ENCODE data around the gene LPAR1. TPM values are rescaled to one million over a fixed set of nuclear protein-coding genes. Genes with fewer than 3 reads are reported as not detected.
"Not testable (repeated sequence)": the region's sequence is repeated elsewhere in the genome, so short reads cannot be mapped to it uniquely, and the experiment has no call there.

Gene LPAR1
- total RNA-seq, 6 donors from 2014 or later = 9.3 to 28.7 (median 15.6) TPM

- no peak for TF ChIP-seq POLR2A (IDR thresholded peaks at IDR 0.05)
- TF ChIP-seq, protein P1, sequence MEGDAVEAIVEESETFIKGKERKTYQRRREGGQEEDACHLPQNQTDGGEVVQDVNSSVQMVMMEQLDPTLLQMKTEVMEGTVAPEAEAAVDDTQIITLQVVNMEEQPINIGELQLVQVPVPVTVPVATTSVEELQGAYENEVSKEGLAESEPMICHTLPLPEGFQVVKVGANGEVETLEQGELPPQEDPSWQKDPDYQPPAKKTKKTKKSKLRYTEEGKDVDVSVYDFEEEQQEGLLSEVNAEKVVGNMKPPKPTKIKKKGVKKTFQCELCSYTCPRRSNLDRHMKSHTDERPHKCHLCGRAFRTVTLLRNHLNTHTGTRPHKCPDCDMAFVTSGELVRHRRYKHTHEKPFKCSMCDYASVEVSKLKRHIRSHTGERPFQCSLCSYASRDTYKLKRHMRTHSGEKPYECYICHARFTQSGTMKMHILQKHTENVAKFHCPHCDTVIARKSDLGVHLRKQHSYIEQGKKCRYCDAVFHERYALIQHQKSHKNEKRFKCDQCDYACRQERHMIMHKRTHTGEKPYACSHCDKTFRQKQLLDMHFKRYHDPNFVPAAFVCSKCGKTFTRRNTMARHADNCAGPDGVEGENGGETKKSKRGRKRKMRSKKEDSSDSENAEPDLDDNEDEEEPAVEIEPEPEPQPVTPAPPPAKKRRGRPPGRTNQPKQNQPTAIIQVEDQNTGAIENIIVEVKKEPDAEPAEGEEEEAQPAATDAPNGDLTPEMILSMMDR (IDR thresholded peaks at IDR 0.05) = no peak
- TF ChIP-seq EP300 (IDR thresholded peaks at IDR 0.05) = no peak
- TF ChIP-seq POLR2AphosphoS5 (IDR thresholded peaks at IDR 0.05) = no peak
- no peak overlapping the region for H3K27ac ChIP-seq
- H3K4me3 ChIP-seq = no peak overlapping the region
- H3K36me3 ChIP-seq = no peaks in the 10 kb centered on the region
- H3K9me3 ChIP-seq = no peaks in the 10 kb centered on the region
- H3K27me3 ChIP-seq = no peaks in the 10 kb centered on the region
- ATAC-seq (ENCODE audit: low FRiP score in 2 of 2) = no peak
- no peak for DNase-seq
- 65 to 72% methylated on average over 3 of the region's 3 CpGs for WGBS, 2 donors
- no peaks in the 10 kb centered on the region for H3K4me1 ChIP-seq
Measured at GRCh38 chr9:111051400-111051799, 13.1 kb upstream of the LPAR1 start.

GRCh38 chr9:111050819-111051218, 12.5 kb upstream of the LPAR1 start:
- H3K36me3 ChIP-seq = no peaks in the 10 kb centered on the region
- DNase-seq = no peak
- no peaks in the 10 kb centered on the region for H3K9me3 ChIP-seq
- H3K4me3 ChIP-seq = no peak overlapping the region
- no peaks in the 10 kb centered on the region for H3K4me1 ChIP-seq
- no peak overlapping the region for H3K27ac ChIP-seq
- ATAC-seq (ENCODE audit: low FRiP score in 2 of 2) = no peak
- no peaks in the 10 kb centered on the region for H3K27me3 ChIP-seq
- TF ChIP-seq POLR2AphosphoS5 (IDR thresholded peaks at IDR 0.05) = no peak
- TF ChIP-seq EP300 (IDR thresholded peaks at IDR 0.05) = no peak
- TF ChIP-seq POLR2A (IDR thresholded peaks at IDR 0.05) = no peak
- TF ChIP-seq, protein P1 (IDR thresholded peaks at IDR 0.05) = no peak

- DNase-seq; H3K4me3 ChIP-seq; ATAC-seq (ENCODE audit: low FRiP score in 2 of 2); H3K4me1 ChIP-seq; H3K9me3 ChIP-seq; H3K27ac ChIP-seq; H3K36me3 ChIP-seq; H3K27me3 ChIP-seq: not testable (repeated sequence)
- 89 to 92% methylated on average over 2 of the region's 2 CpGs for WGBS, 2 donors
Measured at GRCh38 chr9:111047287-111047686, 9.0 kb upstream of the LPAR1 start.

DNA sequence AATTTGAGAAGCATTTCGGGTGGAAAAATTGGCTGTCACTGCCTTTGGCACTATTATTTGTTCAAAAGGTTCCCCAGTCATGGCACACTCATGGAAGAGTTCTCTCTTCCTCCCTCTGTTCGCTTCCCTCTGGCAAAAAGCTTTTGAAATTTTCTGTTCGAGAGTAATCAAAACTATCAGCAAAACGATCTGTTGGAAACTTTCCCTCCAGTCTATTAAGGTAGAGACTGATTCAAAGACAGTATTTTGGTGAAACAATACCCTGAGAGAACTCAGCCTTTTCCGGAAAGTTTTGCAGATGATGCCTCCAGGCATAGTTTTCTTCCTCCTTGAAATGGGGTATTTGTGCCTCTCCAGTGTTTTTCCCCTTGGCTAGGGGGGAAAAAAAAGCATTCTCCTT, 3.6 kb upstream of the LPAR1 start:
- Histone ChIP-seq H3K4me1 (peaks cover 0 to 23% (median 3%) of the 10 kb centered on the region in 4 donors), H3K36me3 (no peaks in the 10 kb centered on the region), H3K4me3 (no peak overlapping the region), H3K27me3 (peaks cover 0 to 11% (median 0%) of the 10 kb centered on the region in 4 donors), H3K9me3 (peaks cover 0 to 9% (median 3%) of the 10 kb centered on the region in 4 donors), H3K27ac (no peak overlapping the region)
- 58 to 74% methylated on average over 5 of the region's 5 CpGs for WGBS, 2 donors
- ATAC-seq (ENCODE audit: low FRiP score in 2 of 2) (no peak), DNase-seq (no peak)
- TF ChIP-seq POLR2AphosphoS5 (IDR thresholded peaks at IDR 0.05) = no peak
- TF ChIP-seq, protein P1 (IDR thresholded peaks at IDR 0.05) = no peak
- no peak for TF ChIP-seq EP300 (IDR thresholded peaks at IDR 0.05)
- no peak for TF ChIP-seq POLR2A (IDR thresholded peaks at IDR 0.05)

- WGBS, 2 donors = 76% methylated on average over 3 of the region's 3 CpGs
- TF ChIP-seq, protein P1 (IDR thresholded peaks at IDR 0.05) = no peak
- TF ChIP-seq POLR2AphosphoS5 (IDR thresholded peaks at IDR 0.05) (no peak), POLR2A (IDR thresholded peaks at IDR 0.05) (no peak), EP300 (IDR thresholded peaks at IDR 0.05) (no peak)
- no peaks in the 10 kb centered on the region for H3K36me3 ChIP-seq
- H3K27me3 ChIP-seq = peaks cover 0 to 11% (median 0%) of the 10 kb centered on the region in 4 donors
- H3K4me1 ChIP-seq = peaks cover 0 to 32% (median 10%) of the 10 kb centered on the region in 4 donors
- no peak for ATAC-seq (ENCODE audit: low FRiP score in 2 of 2)
- H3K27ac ChIP-seq = no peak overlapping the region
- no peak for DNase-seq
- peaks cover 0 to 7% (median 3%) of the 10 kb centered on the region in 4 donors for H3K9me3 ChIP-seq
- H3K4me3 ChIP-seq = no peak overlapping the region
Measured at GRCh38 chr9:111040494-111040893, 2.2 kb upstream of the LPAR1 start.
